ENCODE measurements around the gene APPL2.

Gene APPL2

GRCh38 chr12:105235732-105236476 lies at the start of gene APPL2:
Gene APPL2 (minus strand): TSS chr12:105236174. CDS start chr12:105236012, 162 bp downstream.
- Histone ChIP-seq H3K27me3 (ENCODE audit: low read depth) (no peaks in the 10 kb centered on the region), H3K4me1 (peaks cover 35% of the 10 kb centered on the region)
- in situ Hi-C loops (cut with MboI; ENCODE audit: low sequenced_read_pairs): no loop called here

GRCh38 chr12:105285378-105285777 lies 49.4 kb upstream of the APPL2 start:
- H3K27me3 ChIP-seq (ENCODE audit: low read depth): no peaks in the 10 kb centered on the region
- no peak for DNase-seq (ENCODE audit: low spot score in 2 of 2)
- no peaks in the 10 kb centered on the region for H3K9me3 ChIP-seq
- in situ Hi-C loops (cut with MboI; ENCODE audit: low sequenced_read_pairs): no loop called here
- no peaks in the 10 kb centered on the region for H3K36me3 ChIP-seq (replicated peaks)
- no peak overlapping the region for H3K4me3 ChIP-seq
- H3K4me1 ChIP-seq: no peaks in the 10 kb centered on the region; the same call in 1 of the 2 replicates

More at GRCh38 chr12:105235732-105236476, at the start of gene APPL2:
- H3K36me3 ChIP-seq (replicated peaks): no peaks in the 10 kb centered on the region
- H3K4me3 ChIP-seq: peak within 1 kb of the TSS; percentile 47
- H3K9me3 ChIP-seq: no peaks in the 10 kb centered on the region
- peak; percentile 82 to 92 for DNase-seq (ENCODE audit: low spot score in 2 of 2)

- Histone ChIP-seq H3K36me3 (replicated peaks) (no peaks in the 10 kb centered on the region), H3K4me1 (peaks cover 5% of the 10 kb centered on the region), H3K9me3 (no peaks in the 10 kb centered on the region), H3K4me3 (no peak overlapping the region), H3K27me3 (ENCODE audit: low read depth) (no peaks in the 10 kb centered on the region)
- in situ Hi-C loops (cut with MboI; ENCODE audit: low sequenced_read_pairs): no loop called here
- no peak for DNase-seq (ENCODE audit: low spot score in 2 of 2)
Observed at GRCh38 chr12:105281694-105282049, 45.7 kb upstream of the APPL2 start.

GRCh38 chr12:105280966-105281693 lies 45.2 kb upstream of the APPL2 start:
- Histone ChIP-seq H3K9me3 (no peaks in the 10 kb centered on the region), H3K27me3 (ENCODE audit: low read depth) (no peaks in the 10 kb centered on the region), H3K4me1 (peaks cover 9% of the 10 kb centered on the region), H3K36me3 (replicated peaks) (no peaks in the 10 kb centered on the region), H3K4me3 (no peak overlapping the region)
- DNase-seq (ENCODE audit: low spot score in 2 of 2): no peak
- in situ Hi-C loops (cut with MboI; ENCODE audit: low sequenced_read_pairs): no loop called here

- Histone ChIP-seq H3K27me3 (ENCODE audit: low read depth) (no peaks in the 10 kb centered on the region), H3K9me3 (no peaks in the 10 kb centered on the region), H3K36me3 (replicated peaks) (no peaks in the 10 kb centered on the region), H3K4me1 (peaks cover 15% of the 10 kb centered on the region), H3K4me3 (no peak overlapping the region)
- peak; percentile 18 to 60 for DNase-seq (ENCODE audit: low spot score in 2 of 2)
- in situ Hi-C loops (cut with MboI; ENCODE audit: low sequenced_read_pairs): no loop called here
Observed at GRCh38 chr12:105279460-105280056, 43.6 kb upstream of the APPL2 start.

GRCh38 chr12:105278043-105278697 lies 42.2 kb upstream of the APPL2 start:
- H3K36me3 ChIP-seq (replicated peaks): no peaks in the 10 kb centered on the region
- DNase-seq (ENCODE audit: low spot score in 2 of 2): no peak
- no peaks in the 10 kb centered on the region for H3K9me3 ChIP-seq
- in situ Hi-C loops (cut with MboI; ENCODE audit: low sequenced_read_pairs): no loop called here
- H3K4me1 ChIP-seq: peaks cover 26% of the 10 kb centered on the region
- no peak overlapping the region for H3K4me3 ChIP-seq
- H3K27me3 ChIP-seq (ENCODE audit: low read depth): no peaks in the 10 kb centered on the region

GRCh38 chr12:105275997-105276733 lies 40.2 kb upstream of the APPL2 start:
- no peak overlapping the region for H3K4me3 ChIP-seq
- no peaks in the 10 kb centered on the region for H3K36me3 ChIP-seq (replicated peaks)
- H3K4me1 ChIP-seq: peaks cover 27% of the 10 kb centered on the region
- H3K9me3 ChIP-seq: no peaks in the 10 kb centered on the region
- DNase-seq (ENCODE audit: low spot score in 2 of 2): peak; percentile 78 to 99
- in situ Hi-C loops (cut with MboI; ENCODE audit: low sequenced_read_pairs): no loop called here
- no peaks in the 10 kb centered on the region for H3K27me3 ChIP-seq (ENCODE audit: low read depth)

GRCh38 chr12:105274571-105274970 lies 38.6 kb upstream of the APPL2 start:
- Histone ChIP-seq H3K36me3 (replicated peaks) (no peaks in the 10 kb centered on the region), H3K9me3 (no peaks in the 10 kb centered on the region), H3K4me1 (peaks cover 27% of the 10 kb centered on the region), H3K27me3 (ENCODE audit: low read depth) (no peaks in the 10 kb centered on the region), H3K4me3 (no peak overlapping the region)
- no peak for DNase-seq (ENCODE audit: low spot score in 2 of 2)
- in situ Hi-C loops (cut with MboI; ENCODE audit: low sequenced_read_pairs): no loop called here

GRCh38 chr12:105273601-105274000 lies 37.6 kb upstream of the APPL2 start:
- H3K4me1 ChIP-seq: peaks cover 27% of the 10 kb centered on the region
- H3K9me3 ChIP-seq: no peaks in the 10 kb centered on the region
- H3K4me3 ChIP-seq: no peak overlapping the region
- H3K36me3 ChIP-seq (replicated peaks): no peaks in the 10 kb centered on the region
- DNase-seq (ENCODE audit: low spot score in 2 of 2): peak; percentile 36 to 45
- no peaks in the 10 kb centered on the region for H3K27me3 ChIP-seq (ENCODE audit: low read depth)
- in situ Hi-C loops (cut with MboI; ENCODE audit: low sequenced_read_pairs): no loop called here

GRCh38 chr12:105272814-105273416 lies 36.9 kb upstream of the APPL2 start:
- Histone ChIP-seq H3K4me1 (peaks cover 27% of the 10 kb centered on the region), H3K4me3 (no peak overlapping the region), H3K36me3 (replicated peaks) (no peaks in the 10 kb centered on the region), H3K9me3 (no peaks in the 10 kb centered on the region), H3K27me3 (ENCODE audit: low read depth) (no peaks in the 10 kb centered on the region)
- in situ Hi-C loops (cut with MboI; ENCODE audit: low sequenced_read_pairs): no loop called here
- peak; percentile 4 to 37 for DNase-seq (ENCODE audit: low spot score in 2 of 2)

GRCh38 chr12:105272152-105272551 lies 36.2 kb upstream of the APPL2 start:
- H3K9me3 ChIP-seq: no peaks in the 10 kb centered on the region
- in situ Hi-C loops (cut with MboI; ENCODE audit: low sequenced_read_pairs): no loop called here
- DNase-seq (ENCODE audit: low spot score in 2 of 2): no peak
- no peak overlapping the region for H3K4me3 ChIP-seq
- no peaks in the 10 kb centered on the region for H3K36me3 ChIP-seq (replicated peaks)
- H3K4me1 ChIP-seq: peaks cover 27% of the 10 kb centered on the region
- no peaks in the 10 kb centered on the region for H3K27me3 ChIP-seq (ENCODE audit: low read depth)

- in situ Hi-C loops (cut with MboI; ENCODE audit: low sequenced_read_pairs): no loop called here
- Histone ChIP-seq H3K4me1 (peaks cover 19% of the 10 kb centered on the region), H3K27me3 (ENCODE audit: low read depth) (no peaks in the 10 kb centered on the region), H3K36me3 (replicated peaks) (no peaks in the 10 kb centered on the region), H3K9me3 (no peaks in the 10 kb centered on the region), H3K4me3 (no peak overlapping the region)
- DNase-seq (ENCODE audit: low spot score in 2 of 2): no peak
Observed at GRCh38 chr12:105271364-105271763, 35.4 kb upstream of the APPL2 start.

Measured in HAP-1 (cell line).